HepG2 (cell line): ENCODE results near the gene OR6S1. TPM values are rescaled to one million over a fixed set of nuclear protein-coding genes. Genes with fewer than 3 reads are reported as not detected.
A peak's percentile ranks its signal among the peaks of the same experiment; 100 is the strongest.

ENCODE experiments used
- AHR ChIP-seq: IDR thresholded peaks from 2 replicates; pipeline ENCODE4 v1.6.1; 2018; ENCODE audit warnings: missing genetic modification reagents, missing compliant biosample characterization
- ARNTL ChIP-seq: sonication (generic); formaldehyde crosslinking; IDR thresholded peaks from 2 replicates; pipeline ENCODE4 v1.4.0; 2020; ENCODE audit warnings: mild to moderate bottlenecking, missing genetic modification reagents
- CBFB ChIP-seq: sonication (generic); formaldehyde crosslinking; IDR thresholded peaks from 2 replicates; pipeline ENCODE4 v1.4.0; 2020; ENCODE audit warnings: missing genetic modification reagents
- ELF3 ChIP-seq: IDR thresholded peaks from 2 replicates; pipeline ENCODE4 v1.6.1; 2016; ENCODE audit warnings: missing genetic modification reagents, missing compliant biosample characterization
- HNF4G ChIP-seq, 2 experiments: sonication (generic) in 1 of 2; formaldehyde crosslinking in 1 of 2; IDR thresholded peaks; 2 replicates each; pipeline versions ENCODE4 v1.4.0 to v1.6.1; 2011 to 2020; ENCODE audit warnings: borderline replicate concordance in 2 of 2, low read depth in 2 of 2, mild to moderate bottlenecking in 2 of 2, low read length in 1 of 2, missing genetic modification reagents in 1 of 2, moderate library complexity in 1 of 2
- KAT7 ChIP-seq: IDR thresholded peaks from 2 replicates; pipeline ENCODE4 v1.6.1; 2018; ENCODE audit warnings: borderline replicate concordance, missing compliant biosample characterization
- KLF11 ChIP-seq: IDR thresholded peaks from 2 replicates; pipeline ENCODE4 v1.6.1; 2016; ENCODE audit warnings: missing compliant biosample characterization
- MAFF ChIP-seq: IDR thresholded peaks from 2 replicates; pipeline ENCODE4 v1.6.1; 2011; ENCODE audit warnings: low read depth, low read length, improper control_type of control experiment
- PAF1 ChIP-seq: IDR thresholded peaks from 2 replicates; pipeline ENCODE4 v1.6.1; 2016; ENCODE audit warnings: missing genetic modification reagents, missing compliant biosample characterization
- SETDB1 ChIP-seq: sonication (generic); formaldehyde crosslinking; IDR thresholded peaks from 2 replicates; pipeline ENCODE4 v1.5.1; 2020; ENCODE audit warnings: missing genetic modification reagents, mild to moderate bottlenecking, borderline replicate concordance
- TCF12 ChIP-seq, 2 experiments: fragments of 450-650 bp in 1 of 2; sonication (generic) in 1 of 2; formaldehyde crosslinking in 1 of 2; IDR thresholded peaks; 2 replicates each; pipeline versions ENCODE4 v1.6.1 to v1.8.0; 2017 to 2022; ENCODE audit warnings: antibody characterized with exemption in 1 of 2, mild to moderate bottlenecking in 1 of 2, missing genetic modification reagents in 1 of 2, moderate library complexity in 1 of 2
- ZBTB7A ChIP-seq: sonication (generic); formaldehyde crosslinking; IDR thresholded peaks from 2 replicates; pipeline ENCODE4 v1.8.0; 2022; ENCODE audit warnings: mild to moderate bottlenecking, missing genetic modification reagents
- ZNF263 ChIP-seq: sonication (generic); formaldehyde crosslinking; IDR thresholded peaks from 2 replicates; pipeline ENCODE4 v1.4.0; 2020; ENCODE audit warnings: missing genetic modification reagents
- ZNF292 ChIP-seq: sonication (generic); formaldehyde crosslinking; IDR thresholded peaks from 2 replicates; pipeline ENCODE4 v1.8.1; 2022; ENCODE audit warnings: mild to moderate bottlenecking, low read depth, missing genetic modification reagents, borderline replicate concordance
- ZNF546 ChIP-seq: sonication (generic); formaldehyde crosslinking; conservative IDR thresholded peaks from 2 replicates; pipeline ENCODE4 v1.8.1; 2023; ENCODE audit warnings: mild to moderate bottlenecking, missing genetic modification reagents
- ZNF547 ChIP-seq: sonication (generic); formaldehyde crosslinking; IDR thresholded peaks from 2 replicates; pipeline ENCODE4 v1.5.1; 2020; ENCODE audit warnings: mild to moderate bottlenecking, missing genetic modification reagents
- ZNF558 ChIP-seq: sonication (generic); formaldehyde crosslinking; IDR thresholded peaks from 2 replicates; pipeline ENCODE4 v1.9.0; 2022; ENCODE audit warnings: mild to moderate bottlenecking, missing genetic modification reagents, borderline replicate concordance
- ZNF589 ChIP-seq: sonication (generic); formaldehyde crosslinking; conservative IDR thresholded peaks from 2 replicates; pipeline ENCODE4 v1.8.0; 2022; ENCODE audit warnings: mild to moderate bottlenecking, moderate library complexity, missing genetic modification reagents
- ZSCAN29 ChIP-seq: sonication (generic); formaldehyde crosslinking; conservative IDR thresholded peaks from 2 replicates; pipeline ENCODE4 v1.4.0; 2020; ENCODE audit warnings: mild to moderate bottlenecking, missing genetic modification reagents
- polyA plus RNA-seq, 8 experiments: library from polyadenylated mRNA; depleted of rRNA in 3 of 8; stranded (reverse) in 7 of 8; unstranded in 1 of 8; fragments of >200 nt; fragmentation: Illumina TruSeq in 4 of 8; extraction: Trizol in 4 of 8; gene quantifications; 2 replicates each; pipeline versions ENCODE4 v1.2.1 to v1.2.3, GENCODE V29; 2011 to 2016; ENCODE audit warnings: low read depth in 4 of 8, missing spikeins in 1 of 8, mixed read lengths in 1 of 8; ENCODE audit not compliant: insufficient read depth in 1 of 8
- total RNA-seq, 5 experiments: library from RNA; depleted of rRNA; stranded (reverse); fragments of >200 nt; fragmentation: Illumina TruSeq; extraction: Trizol; gene quantifications; 2 replicates each; pipeline ENCODE4 v1.2.3, GENCODE V29; 2016; ENCODE audit warnings: low read depth in 1 of 5
- TF ChIP-seq, protein P1 (sequence below), 2 experiments: IDR thresholded peaks; 2 replicates each; pipeline ENCODE4 v1.6.1; 2011 to 2012; ENCODE audit warnings: low read length in 2 of 2, borderline replicate concordance in 1 of 2, low read depth in 1 of 2, mild to moderate bottlenecking in 1 of 2, moderate library complexity in 1 of 2
- TF ChIP-seq, protein P2 (sequence below): sonication (generic); formaldehyde crosslinking; IDR thresholded peaks from 2 replicates; pipeline ENCODE4 v1.4.0; 2020; ENCODE audit warnings: missing genetic modification reagents, borderline replicate concordance
- TF ChIP-seq, protein P3 (sequence below): sonication (generic); formaldehyde crosslinking; IDR thresholded peaks from 2 replicates; pipeline ENCODE4 v1.5.1; 2020; ENCODE audit warnings: missing genetic modification reagents, mild to moderate bottlenecking, borderline replicate concordance

The OR6S1 gene
- total and polyA plus RNA-seq, 2 of the 13 experiments (the other 11 are each of a cell fraction or from before 2014, with no cell fraction given), result 0.09 TPM; not detected in 1

DNA sequence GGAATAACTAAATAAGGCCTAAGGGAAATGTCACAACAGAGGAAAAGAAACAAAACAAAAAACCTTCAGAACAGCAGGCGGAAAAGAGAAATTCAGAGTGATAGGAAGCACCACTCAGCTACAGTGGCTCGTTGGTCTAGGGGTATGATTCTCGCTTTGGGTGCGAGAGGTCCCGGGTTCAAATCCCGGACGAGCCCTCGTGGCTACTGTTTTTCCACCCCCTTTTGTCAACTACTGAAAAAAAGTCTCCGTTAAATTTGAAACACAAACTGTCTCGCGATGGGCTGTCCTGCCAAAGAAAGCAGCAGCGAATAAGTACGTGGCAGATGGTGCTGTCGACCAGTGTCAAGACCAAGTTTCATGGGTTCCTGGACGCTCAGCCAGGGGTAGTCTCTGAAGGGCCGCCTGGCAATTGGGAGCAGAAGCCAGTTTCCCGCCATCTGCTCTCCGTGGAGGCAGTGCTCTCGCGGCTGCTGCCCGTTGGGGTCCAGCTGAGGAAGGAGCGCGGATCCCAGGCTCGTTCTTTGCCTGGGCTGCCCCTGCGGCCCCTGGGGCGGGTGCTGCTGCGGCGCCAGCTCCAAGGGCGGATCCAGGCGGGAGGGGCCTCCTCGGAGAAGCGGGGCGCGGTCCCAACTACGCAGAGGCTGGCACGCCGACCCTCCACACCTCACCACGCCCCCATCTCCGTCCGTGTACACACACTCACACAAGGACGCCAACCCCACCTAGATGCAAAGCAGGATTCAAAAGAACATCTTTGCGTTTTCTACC lies 42.6 kb upstream of the OR6S1 start, which contains the start of gene RNASE4 (continued):
- TF ChIP-seq, protein P1, sequence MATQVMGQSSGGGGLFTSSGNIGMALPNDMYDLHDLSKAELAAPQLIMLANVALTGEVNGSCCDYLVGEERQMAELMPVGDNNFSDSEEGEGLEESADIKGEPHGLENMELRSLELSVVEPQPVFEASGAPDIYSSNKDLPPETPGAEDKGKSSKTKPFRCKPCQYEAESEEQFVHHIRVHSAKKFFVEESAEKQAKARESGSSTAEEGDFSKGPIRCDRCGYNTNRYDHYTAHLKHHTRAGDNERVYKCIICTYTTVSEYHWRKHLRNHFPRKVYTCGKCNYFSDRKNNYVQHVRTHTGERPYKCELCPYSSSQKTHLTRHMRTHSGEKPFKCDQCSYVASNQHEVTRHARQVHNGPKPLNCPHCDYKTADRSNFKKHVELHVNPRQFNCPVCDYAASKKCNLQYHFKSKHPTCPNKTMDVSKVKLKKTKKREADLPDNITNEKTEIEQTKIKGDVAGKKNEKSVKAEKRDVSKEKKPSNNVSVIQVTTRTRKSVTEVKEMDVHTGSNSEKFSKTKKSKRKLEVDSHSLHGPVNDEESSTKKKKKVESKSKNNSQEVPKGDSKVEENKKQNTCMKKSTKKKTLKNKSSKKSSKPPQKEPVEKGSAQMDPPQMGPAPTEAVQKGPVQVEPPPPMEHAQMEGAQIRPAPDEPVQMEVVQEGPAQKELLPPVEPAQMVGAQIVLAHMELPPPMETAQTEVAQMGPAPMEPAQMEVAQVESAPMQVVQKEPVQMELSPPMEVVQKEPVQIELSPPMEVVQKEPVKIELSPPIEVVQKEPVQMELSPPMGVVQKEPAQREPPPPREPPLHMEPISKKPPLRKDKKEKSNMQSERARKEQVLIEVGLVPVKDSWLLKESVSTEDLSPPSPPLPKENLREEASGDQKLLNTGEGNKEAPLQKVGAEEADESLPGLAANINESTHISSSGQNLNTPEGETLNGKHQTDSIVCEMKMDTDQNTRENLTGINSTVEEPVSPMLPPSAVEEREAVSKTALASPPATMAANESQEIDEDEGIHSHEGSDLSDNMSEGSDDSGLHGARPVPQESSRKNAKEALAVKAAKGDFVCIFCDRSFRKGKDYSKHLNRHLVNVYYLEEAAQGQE (IDR thresholded peaks at IDR 0.05; ENCODE audit: borderline replicate concordance in 1 of 2, low read depth in 1 of 2, low read length in 2 of 2), result peak in 1 of 2 experiments; percentile 45; a peak in 2 of 4 replicates
- TF ChIP-seq ARNTL (CRISPR knock-in tag) (peak; percentile 12; the same call in 1 of the 2 replicates), PAF1 (CRISPR knock-in tag) (no peak), KAT7 (CRISPR knock-in tag) (peak; percentile 76), ELF3 (CRISPR knock-in tag) (peak; percentile 57), TCF12 (IDR thresholded peaks at IDR 0.05) (no peak), TCF12 (CRISPR knock-in tag; IDR thresholded peaks at IDR 0.05) (peak; percentile 65; the same call in 1 of the 2 replicates), HNF4G (IDR thresholded peaks at IDR 0.05; ENCODE audit: borderline replicate concordance, low read depth, low read length) (no peak), HNF4G (CRISPR knock-in tag; IDR thresholded peaks at IDR 0.05; ENCODE audit: borderline replicate concordance, low read depth) (peak; percentile 60; the same call in 1 of the 2 replicates), ZSCAN29 (CRISPR knock-in tag) (no peak), ZNF263 (no peak; the same call in 1 of the 2 replicates), ZNF546 (CRISPR knock-in tag) (no peak), CBFB (CRISPR knock-in tag) (no peak; the same call in 1 of the 2 replicates), AHR (CRISPR knock-in tag) (peak; percentile 73; the same call in 1 of the 2 replicates), MAFF (no peak), ZBTB7A (CRISPR knock-in tag) (peak; percentile 96), KLF11 (CRISPR knock-in tag) (0 out of 2 replicates have a peak, but pooled peaks have one; percentile 18), ZNF292 (CRISPR knock-in tag) (no peak; the same call in 1 of the 2 replicates), ZNF589 (0 out of 2 replicates have a peak, but pooled peaks have one; percentile 74), SETDB1 (CRISPR knock-in tag) (no peak), ZNF547 (CRISPR knock-in tag) (peak; percentile 95), ZNF558 (peak; percentile 49)
- TF ChIP-seq, protein P2, sequence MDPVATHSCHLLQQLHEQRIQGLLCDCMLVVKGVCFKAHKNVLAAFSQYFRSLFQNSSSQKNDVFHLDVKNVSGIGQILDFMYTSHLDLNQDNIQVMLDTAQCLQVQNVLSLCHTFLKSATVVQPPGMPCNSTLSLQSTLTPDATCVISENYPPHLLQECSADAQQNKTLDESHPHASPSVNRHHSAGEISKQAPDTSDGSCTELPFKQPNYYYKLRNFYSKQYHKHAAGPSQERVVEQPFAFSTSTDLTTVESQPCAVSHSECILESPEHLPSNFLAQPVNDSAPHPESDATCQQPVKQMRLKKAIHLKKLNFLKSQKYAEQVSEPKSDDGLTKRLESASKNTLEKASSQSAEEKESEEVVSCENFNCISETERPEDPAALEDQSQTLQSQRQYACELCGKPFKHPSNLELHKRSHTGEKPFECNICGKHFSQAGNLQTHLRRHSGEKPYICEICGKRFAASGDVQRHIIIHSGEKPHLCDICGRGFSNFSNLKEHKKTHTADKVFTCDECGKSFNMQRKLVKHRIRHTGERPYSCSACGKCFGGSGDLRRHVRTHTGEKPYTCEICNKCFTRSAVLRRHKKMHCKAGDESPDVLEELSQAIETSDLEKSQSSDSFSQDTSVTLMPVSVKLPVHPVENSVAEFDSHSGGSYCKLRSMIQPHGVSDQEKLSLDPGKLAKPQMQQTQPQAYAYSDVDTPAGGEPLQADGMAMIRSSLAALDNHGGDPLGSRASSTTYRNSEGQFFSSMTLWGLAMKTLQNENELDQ (CRISPR knock-in tag), result no peak; the same call in 1 of the 2 replicates
- TF ChIP-seq, protein P3, sequence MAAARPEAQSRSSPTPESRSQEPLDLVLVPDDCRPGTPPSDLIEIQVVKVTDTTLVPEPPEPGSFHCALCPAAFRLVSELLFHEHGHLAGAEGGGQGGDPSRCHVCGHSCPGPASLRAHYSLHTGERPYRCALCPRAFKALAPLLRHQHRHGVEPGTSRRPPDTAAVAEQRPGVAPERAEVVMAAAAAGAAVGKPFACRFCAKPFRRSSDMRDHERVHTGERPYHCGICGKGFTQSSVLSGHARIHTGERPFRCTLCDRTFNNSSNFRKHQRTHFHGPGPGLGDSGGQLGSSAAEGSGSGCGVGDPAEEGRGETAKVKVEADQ, result no peak; the same call in 1 of the 2 replicates
